GM19351 (cell line): Measurements from ENCODE around the gene RPS24.
A peak's percentile ranks its signal among the peaks of the same experiment; 100 is the strongest.
"Not testable (repeated sequence)": the region's sequence is repeated elsewhere in the genome, so short reads cannot be mapped to it uniquely, and the experiment has no call there.

Experiments
- ATAC-seq: cut with Tn5 transposase; IDR thresholded peaks from one replicate; pipeline ENCODE4 v1.9.1; 2021; ENCODE audit warnings: mild to moderate bottlenecking, moderate library complexity; ENCODE audit not compliant: unreplicated experiment

The RPS24 gene

GRCh38 chr10:78033637-78034470 lies at the start of gene RPS24:
Gene RPS24 (plus strand): TSS chr10:78033863. CDS start chr10:78033902, 39 bp downstream.
- ATAC-seq = peak; percentile 79

- ATAC-seq = no peak
Measured at GRCh38 chr10:77984986-77985385, 48.7 kb upstream of the RPS24 start.

GRCh38 chr10:77987671-77988255 lies 45.9 kb upstream of the RPS24 start:
- no peak for ATAC-seq

- ATAC-seq = no peak
Measured at GRCh38 chr10:77989081-77989724, 44.5 kb upstream of the RPS24 start.

GRCh38 chr10:77993620-77994019 lies 40.0 kb upstream of the RPS24 start:
- no peak for ATAC-seq

- ATAC-seq = not testable (repeated sequence)
Measured at GRCh38 chr10:77998780-77999179, 34.9 kb upstream of the RPS24 start.

- ATAC-seq = no peak
Measured at GRCh38 chr10:78000206-78000605, 33.5 kb upstream of the RPS24 start.

GRCh38 chr10:78000956-78001472 lies 32.6 kb upstream of the RPS24 start:
- no peak for ATAC-seq

GRCh38 chr10:78002541-78003288 lies 30.9 kb upstream of the RPS24 start:
- no peak for ATAC-seq

GRCh38 chr10:78004215-78005026 lies 29.2 kb upstream of the RPS24 start:
- ATAC-seq = no peak

- no peak for ATAC-seq
Measured at GRCh38 chr10:78007172-78007571, 26.5 kb upstream of the RPS24 start.

- no peak for ATAC-seq
Measured at GRCh38 chr10:78009662-78010061, 24.0 kb upstream of the RPS24 start.

GRCh38 chr10:78010278-78010677 lies 23.4 kb upstream of the RPS24 start:
- no peak for ATAC-seq

GRCh38 chr10:78011065-78011464 lies 22.6 kb upstream of the RPS24 start:
- ATAC-seq = no peak

GRCh38 chr10:78013564-78013963 lies 20.1 kb upstream of the RPS24 start:
- no peak for ATAC-seq

- ATAC-seq = no peak
Measured at GRCh38 chr10:78015546-78015945, 18.1 kb upstream of the RPS24 start.

GRCh38 chr10:78017856-78018255 lies 15.8 kb upstream of the RPS24 start:
- no peak for ATAC-seq

- no peak for ATAC-seq
Measured at GRCh38 chr10:78019264-78019663, 14.4 kb upstream of the RPS24 start.

- ATAC-seq = no peak
Measured at GRCh38 chr10:78021201-78021600, 12.5 kb upstream of the RPS24 start.

GRCh38 chr10:78023741-78024140 lies 9.9 kb upstream of the RPS24 start:
- no peak for ATAC-seq
